Progenitor cell of endocrine pancreas (in vitro differentiated cells): ENCODE measurements around the gene DSP. TPM values are rescaled to one million over a fixed set of nuclear protein-coding genes. Genes with fewer than 3 reads are reported as not detected.

ENCODE experiments used
- DNase-seq: peaks from one replicate; pipeline ENCODE4 v3.0.0; 2021; ENCODE audit warnings: low spot score; ENCODE audit not compliant: unreplicated experiment
- H3K27ac Mint-ChIP-seq: 2 replicates; pipeline ENCODE4 v1.8.0; 2021; ENCODE audit warnings: mild to moderate bottlenecking, moderate library complexity, mixed read lengths
- H3K27me3 Mint-ChIP-seq: 2 replicates; pipeline ENCODE4 v1.8.0; 2021; ENCODE audit warnings: mixed read lengths
- H3K36me3 Mint-ChIP-seq: 2 replicates; pipeline ENCODE4 v1.8.0; 2022; ENCODE audit warnings: mixed read lengths; ENCODE audit not compliant: insufficient read depth
- H3K4me1 Mint-ChIP-seq: 2 replicates; pipeline ENCODE4 v1.8.0; 2021; ENCODE audit warnings: low read depth, mixed read lengths
- H3K4me3 Mint-ChIP-seq: 2 replicates; pipeline ENCODE4 v1.8.0; 2021; ENCODE audit warnings: low read depth, mild to moderate bottlenecking, moderate library complexity, mixed read lengths
- H3K9me3 Mint-ChIP-seq: 2 replicates; pipeline ENCODE4 v1.8.0; 2021; ENCODE audit warnings: low read depth, mixed read lengths
- total RNA-seq: library from RNA; stranded (reverse); gene quantifications from 2 replicates; pipeline ENCODE4 v1.2.1, GENCODE V29; 2021
- TF ChIP-seq, protein P1 (sequence below): fragments of 200-600 bp; sonication (generic); IDR thresholded peaks from one replicate; pipeline ENCODE4 v1.5.0; 2021; ENCODE audit warnings: antibody characterized with exemption, mild to moderate bottlenecking; ENCODE audit not compliant: unreplicated experiment

DSP gene
- total RNA-seq, 1 donor from 2014 or later = 365 TPM

DNA sequence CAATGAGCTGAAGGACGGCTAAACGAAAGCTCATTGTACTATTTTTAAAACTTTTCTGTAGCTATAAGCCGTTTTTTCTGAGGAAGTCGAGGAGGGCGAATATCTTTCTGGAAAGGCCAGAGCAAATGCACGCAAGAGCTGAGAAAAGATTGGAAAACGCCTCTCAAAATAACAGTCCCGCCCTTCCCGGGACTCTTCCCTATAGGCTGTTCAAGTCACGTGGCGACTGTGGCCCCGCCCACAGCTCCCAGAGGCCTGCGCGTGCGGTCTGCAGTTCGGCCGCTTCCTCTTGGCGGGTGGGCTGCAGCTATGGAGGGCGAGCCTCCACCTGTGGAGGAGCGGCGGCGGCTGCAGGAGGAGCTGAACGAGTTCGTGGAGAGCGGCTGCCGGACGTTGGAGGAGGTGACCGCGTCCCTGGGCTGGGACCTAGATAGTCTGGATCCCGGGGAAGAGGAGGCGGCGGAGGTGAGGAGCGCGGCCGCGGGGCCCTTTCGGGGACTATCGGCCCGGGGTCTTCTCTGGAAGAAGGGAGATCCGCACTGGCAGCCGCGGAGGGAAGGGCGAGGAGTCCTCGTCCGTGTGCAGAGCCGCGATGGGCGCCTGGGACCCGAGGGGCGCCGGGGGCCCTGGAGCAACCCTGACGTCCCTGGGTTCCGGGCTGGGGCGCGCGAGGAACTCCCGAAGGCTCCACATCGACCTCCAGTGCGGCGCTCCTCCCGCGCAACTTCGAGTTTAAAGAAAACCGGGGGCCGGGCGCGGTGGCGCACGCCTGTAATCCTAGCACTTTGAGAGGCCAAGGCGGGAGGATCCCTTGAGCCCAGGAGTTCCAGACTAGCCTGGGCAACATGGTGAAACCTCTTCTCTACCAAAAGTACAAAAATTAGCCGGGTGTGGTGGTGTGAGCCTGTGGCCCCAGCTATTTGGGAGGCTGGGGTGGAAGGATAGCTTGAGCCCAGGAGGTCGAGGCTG, 48.8 kb downstream of the DSP start, which contains the start of gene SNRNP48:
Gene SNRNP48, plus strand, starts transcription at position 250 of the 969 bp plus-strand sequence. Its CDS starts 60 bp downstream, at position 310.
- H3K27ac Mint-ChIP-seq = peak within 1 kb of the TSS; percentile 97
- H3K36me3 Mint-ChIP-seq = peaks cover 3% of the 10 kb centered on the region
- TF ChIP-seq, protein P1, sequence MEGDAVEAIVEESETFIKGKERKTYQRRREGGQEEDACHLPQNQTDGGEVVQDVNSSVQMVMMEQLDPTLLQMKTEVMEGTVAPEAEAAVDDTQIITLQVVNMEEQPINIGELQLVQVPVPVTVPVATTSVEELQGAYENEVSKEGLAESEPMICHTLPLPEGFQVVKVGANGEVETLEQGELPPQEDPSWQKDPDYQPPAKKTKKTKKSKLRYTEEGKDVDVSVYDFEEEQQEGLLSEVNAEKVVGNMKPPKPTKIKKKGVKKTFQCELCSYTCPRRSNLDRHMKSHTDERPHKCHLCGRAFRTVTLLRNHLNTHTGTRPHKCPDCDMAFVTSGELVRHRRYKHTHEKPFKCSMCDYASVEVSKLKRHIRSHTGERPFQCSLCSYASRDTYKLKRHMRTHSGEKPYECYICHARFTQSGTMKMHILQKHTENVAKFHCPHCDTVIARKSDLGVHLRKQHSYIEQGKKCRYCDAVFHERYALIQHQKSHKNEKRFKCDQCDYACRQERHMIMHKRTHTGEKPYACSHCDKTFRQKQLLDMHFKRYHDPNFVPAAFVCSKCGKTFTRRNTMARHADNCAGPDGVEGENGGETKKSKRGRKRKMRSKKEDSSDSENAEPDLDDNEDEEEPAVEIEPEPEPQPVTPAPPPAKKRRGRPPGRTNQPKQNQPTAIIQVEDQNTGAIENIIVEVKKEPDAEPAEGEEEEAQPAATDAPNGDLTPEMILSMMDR = no peak
- peak within 1 kb of the TSS; percentile 98 for H3K4me3 Mint-ChIP-seq
- DNase-seq = peak; percentile 93
- H3K9me3 Mint-ChIP-seq = no peaks in the 10 kb centered on the region
- H3K4me1 Mint-ChIP-seq = peaks cover 37% of the 10 kb centered on the region
- H3K27me3 Mint-ChIP-seq = no peaks in the 10 kb centered on the region

GRCh38 chr6:7590918-7591302, 49.4 kb downstream of the DSP start:
- DNase-seq = no peak
- H3K27me3 Mint-ChIP-seq = no peaks in the 10 kb centered on the region
- H3K27ac Mint-ChIP-seq = peak overlapping the region; percentile 91
- H3K4me3 Mint-ChIP-seq = peak overlapping the region; percentile 98
- peaks cover 37% of the 10 kb centered on the region for H3K4me1 Mint-ChIP-seq
- H3K36me3 Mint-ChIP-seq = peaks cover 2% of the 10 kb centered on the region
- TF ChIP-seq, protein P1 = no peak
- H3K9me3 Mint-ChIP-seq = no peaks in the 10 kb centered on the region

GRCh38 chr6:7591770-7592169, 50.3 kb downstream of the DSP start:
- no peak for DNase-seq
- Mint-ChIP-seq H3K27ac (no peak overlapping the region), H3K36me3 (peaks cover 7% of the 10 kb centered on the region), H3K27me3 (no peaks in the 10 kb centered on the region), H3K9me3 (no peaks in the 10 kb centered on the region), H3K4me1 (peaks cover 37% of the 10 kb centered on the region), H3K4me3 (peak overlapping the region; percentile 98)
- TF ChIP-seq, protein P1 = no peak

DNA sequence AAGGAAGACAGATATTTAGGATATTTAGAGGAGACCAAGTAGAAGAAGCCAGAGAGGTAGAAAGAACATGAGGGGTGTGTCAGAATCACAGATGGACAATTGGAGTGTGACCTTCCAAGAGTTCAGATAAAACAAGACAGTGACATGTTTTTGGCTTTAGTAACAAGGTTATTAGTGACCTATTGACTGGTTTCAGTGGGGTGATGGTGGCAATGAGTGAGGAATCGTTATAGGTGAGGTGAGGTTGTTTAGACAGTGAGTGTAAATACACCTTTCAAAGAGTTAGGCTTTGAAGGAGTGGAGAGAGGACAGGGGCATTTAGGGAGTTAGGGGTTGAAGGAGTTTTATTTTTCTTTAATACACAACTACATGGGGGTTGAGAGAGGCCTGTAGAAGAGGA, 51.8 kb downstream of the DSP start:
- Mint-ChIP-seq H3K4me1 (peaks cover 31% of the 10 kb centered on the region), H3K27ac (no peak overlapping the region), H3K36me3 (peaks cover 11% of the 10 kb centered on the region), H3K9me3 (no peaks in the 10 kb centered on the region), H3K4me3 (no peak overlapping the region), H3K27me3 (no peaks in the 10 kb centered on the region)
- DNase-seq = no peak
- TF ChIP-seq, protein P1 = no peak

GRCh38 chr6:7594579-7595125, 53.2 kb downstream of the DSP start:
- Mint-ChIP-seq H3K36me3 (peaks cover 15% of the 10 kb centered on the region), H3K9me3 (no peaks in the 10 kb centered on the region), H3K27ac (no peak overlapping the region), H3K4me1 (peaks cover 27% of the 10 kb centered on the region), H3K27me3 (no peaks in the 10 kb centered on the region), H3K4me3 (no peak overlapping the region)
- TF ChIP-seq, protein P1 = no peak
- no peak for DNase-seq
